Measurements from ENCODE around the gene IQCK. TPM values are rescaled to one million over a fixed set of nuclear protein-coding genes. Genes with fewer than 3 reads are reported as not detected.

The IQCK gene
- total RNA-seq, 1 donor from 2014 or later, result 19.2 TPM

DNA sequence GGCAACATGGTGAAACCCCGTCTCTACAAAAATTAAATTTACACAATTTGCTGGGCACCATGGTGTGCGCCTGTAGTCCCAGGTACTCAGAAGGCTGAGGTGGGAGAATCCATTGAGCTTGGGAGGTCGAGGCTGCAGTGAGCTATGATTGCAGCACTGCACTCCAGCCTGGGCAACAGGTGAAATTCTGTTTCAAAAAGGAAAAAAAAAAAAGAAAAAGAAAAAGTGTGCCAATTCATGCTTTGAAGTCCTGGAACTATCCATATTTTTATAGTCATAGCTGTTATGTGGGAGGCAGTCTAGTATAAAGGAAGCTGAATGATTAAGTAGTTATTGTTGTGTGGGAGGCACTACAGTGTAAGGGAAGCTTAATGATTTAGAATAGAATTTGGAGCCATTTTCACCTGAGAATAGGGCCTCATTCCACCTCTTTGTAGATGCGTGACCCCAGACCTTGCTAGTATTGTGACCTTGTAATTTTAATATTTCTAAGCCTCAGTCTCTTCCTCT lies 31.6 kb downstream of the IQCK start:
- H3K27me3 ChIP-seq, result no peaks in the 10 kb centered on the region
- H3K27ac ChIP-seq, result no peak overlapping the region
- H3K4me3 ChIP-seq, result no peak overlapping the region
- intact Hi-C loops (cut with DNase I), result no loop called here
- no peak for DNase-seq (ENCODE audit: extremely low spot score in 2 of 2)
- H3K4me1 ChIP-seq, result no peaks in the 10 kb centered on the region
- no peaks in the 10 kb centered on the region for H3K9me3 ChIP-seq
- H3K36me3 ChIP-seq, result no peaks in the 10 kb centered on the region
- no peak for TF ChIP-seq POLR2AphosphoS5 (IDR thresholded peaks at IDR 0.05; ENCODE audit: insufficient read depth in 1 of 2, low read depth in 1 of 2)

DNA sequence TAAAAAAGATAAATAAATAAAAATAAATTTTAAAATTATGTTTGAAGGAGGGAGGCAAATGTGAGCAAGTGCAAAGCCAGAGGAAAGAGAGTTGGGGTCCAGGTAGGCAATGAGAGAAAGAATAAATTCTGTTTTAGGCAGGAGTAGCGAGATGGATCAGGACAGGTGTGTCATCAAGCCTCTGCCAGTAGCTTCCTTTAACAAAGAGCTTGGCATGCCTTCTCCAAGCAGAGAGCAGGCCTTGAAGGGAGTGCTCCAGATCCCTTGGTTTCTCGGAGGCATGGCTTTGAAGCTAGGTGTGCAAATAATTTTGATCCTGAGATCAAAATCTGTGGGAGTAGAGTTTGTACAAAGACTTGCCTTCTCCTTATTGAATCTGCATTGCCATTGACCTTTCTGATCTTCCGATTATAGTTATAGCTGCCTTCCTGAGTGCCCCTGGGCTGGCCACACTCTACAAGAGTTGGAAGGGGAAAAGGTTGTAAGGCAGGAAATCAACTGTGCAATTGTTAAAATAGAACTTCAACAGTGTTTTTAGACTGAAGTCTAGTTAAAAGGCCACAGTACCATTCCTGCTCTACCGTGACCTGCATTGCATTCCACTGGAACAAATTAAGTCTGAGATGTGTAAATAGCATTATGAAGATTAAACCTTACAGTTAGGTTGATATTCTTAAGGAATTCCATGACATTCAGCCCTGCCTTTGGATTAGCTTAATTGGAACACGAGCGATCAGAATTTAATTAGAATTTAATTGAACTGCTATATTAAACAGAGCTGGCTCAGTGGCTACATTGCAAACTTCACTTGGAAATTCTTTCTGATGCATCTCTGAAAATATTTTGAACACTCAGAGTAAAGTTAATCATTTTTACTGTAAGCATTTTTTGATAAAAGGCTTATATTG lies 33.7 kb downstream of the IQCK start:
- Histone ChIP-seq H3K27ac (no peak overlapping the region), H3K4me3 (no peak overlapping the region), H3K4me1 (no peaks in the 10 kb centered on the region), H3K27me3 (no peaks in the 10 kb centered on the region), H3K36me3 (no peaks in the 10 kb centered on the region), H3K9me3 (no peaks in the 10 kb centered on the region)
- DNase-seq (ENCODE audit: extremely low spot score in 2 of 2), result no peak
- intact Hi-C loops (cut with DNase I), result no loop called here
- no peak for TF ChIP-seq POLR2AphosphoS5 (IDR thresholded peaks at IDR 0.05; ENCODE audit: insufficient read depth in 1 of 2, low read depth in 1 of 2)
- no peak for TF ChIP-seq POLR2A (IDR thresholded peaks at IDR 0.05)
- TF ChIP-seq, protein P1, sequence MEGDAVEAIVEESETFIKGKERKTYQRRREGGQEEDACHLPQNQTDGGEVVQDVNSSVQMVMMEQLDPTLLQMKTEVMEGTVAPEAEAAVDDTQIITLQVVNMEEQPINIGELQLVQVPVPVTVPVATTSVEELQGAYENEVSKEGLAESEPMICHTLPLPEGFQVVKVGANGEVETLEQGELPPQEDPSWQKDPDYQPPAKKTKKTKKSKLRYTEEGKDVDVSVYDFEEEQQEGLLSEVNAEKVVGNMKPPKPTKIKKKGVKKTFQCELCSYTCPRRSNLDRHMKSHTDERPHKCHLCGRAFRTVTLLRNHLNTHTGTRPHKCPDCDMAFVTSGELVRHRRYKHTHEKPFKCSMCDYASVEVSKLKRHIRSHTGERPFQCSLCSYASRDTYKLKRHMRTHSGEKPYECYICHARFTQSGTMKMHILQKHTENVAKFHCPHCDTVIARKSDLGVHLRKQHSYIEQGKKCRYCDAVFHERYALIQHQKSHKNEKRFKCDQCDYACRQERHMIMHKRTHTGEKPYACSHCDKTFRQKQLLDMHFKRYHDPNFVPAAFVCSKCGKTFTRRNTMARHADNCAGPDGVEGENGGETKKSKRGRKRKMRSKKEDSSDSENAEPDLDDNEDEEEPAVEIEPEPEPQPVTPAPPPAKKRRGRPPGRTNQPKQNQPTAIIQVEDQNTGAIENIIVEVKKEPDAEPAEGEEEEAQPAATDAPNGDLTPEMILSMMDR (IDR thresholded peaks at IDR 0.05), result no peak

DNA sequence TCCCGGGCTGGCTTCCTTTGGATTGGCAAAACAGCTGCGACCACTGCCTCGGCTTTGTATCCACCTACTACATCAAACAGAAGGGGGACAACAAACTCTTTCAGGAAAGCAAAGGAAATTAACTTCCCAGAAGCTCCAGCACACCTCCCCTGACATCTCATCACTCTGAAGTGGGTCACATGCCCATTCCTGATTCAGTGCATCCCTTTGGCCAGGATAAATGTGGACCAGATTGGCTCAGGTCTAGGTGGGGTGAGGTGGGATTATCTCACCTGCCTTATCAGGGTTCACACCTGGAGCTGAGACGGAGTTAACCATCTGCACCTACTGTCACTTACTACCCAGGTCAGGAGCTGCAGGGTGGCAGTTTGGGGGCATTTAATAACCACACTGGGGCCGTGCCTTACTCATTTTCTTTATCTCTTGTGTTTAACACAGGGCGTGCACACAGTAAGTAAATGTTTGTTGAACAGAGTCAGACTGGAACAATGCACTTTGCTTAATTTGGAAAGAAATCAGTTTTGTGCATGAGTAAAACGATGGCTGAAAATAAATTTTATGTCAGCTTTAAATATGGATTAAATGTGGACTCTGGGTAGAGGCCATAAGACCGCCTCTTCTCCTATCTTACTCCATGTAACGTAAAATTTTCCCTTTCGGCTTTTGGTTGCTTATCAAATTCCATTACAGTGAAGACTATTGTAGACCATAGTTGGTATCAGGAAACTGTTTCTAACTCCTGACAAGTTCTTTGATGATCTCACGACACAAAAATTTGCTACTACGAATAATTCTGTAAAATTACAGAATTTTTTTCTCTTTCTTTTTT lies 36.0 kb downstream of the IQCK start:
- no peaks in the 10 kb centered on the region for H3K9me3 ChIP-seq
- no peak for DNase-seq (ENCODE audit: extremely low spot score in 2 of 2)
- intact Hi-C loops (cut with DNase I), result no loop called here
- no peaks in the 10 kb centered on the region for H3K36me3 ChIP-seq
- TF ChIP-seq POLR2A (IDR thresholded peaks at IDR 0.05) (no peak), POLR2AphosphoS5 (IDR thresholded peaks at IDR 0.05; ENCODE audit: insufficient read depth in 1 of 2, low read depth in 1 of 2) (peak in 1 of 2 donors; percentile 8)
- H3K4me1 ChIP-seq, result peaks cover 9% of the 10 kb centered on the region
- no peak overlapping the region for H3K27ac ChIP-seq
- no peak overlapping the region for H3K4me3 ChIP-seq
- H3K27me3 ChIP-seq, result no peaks in the 10 kb centered on the region

DNA sequence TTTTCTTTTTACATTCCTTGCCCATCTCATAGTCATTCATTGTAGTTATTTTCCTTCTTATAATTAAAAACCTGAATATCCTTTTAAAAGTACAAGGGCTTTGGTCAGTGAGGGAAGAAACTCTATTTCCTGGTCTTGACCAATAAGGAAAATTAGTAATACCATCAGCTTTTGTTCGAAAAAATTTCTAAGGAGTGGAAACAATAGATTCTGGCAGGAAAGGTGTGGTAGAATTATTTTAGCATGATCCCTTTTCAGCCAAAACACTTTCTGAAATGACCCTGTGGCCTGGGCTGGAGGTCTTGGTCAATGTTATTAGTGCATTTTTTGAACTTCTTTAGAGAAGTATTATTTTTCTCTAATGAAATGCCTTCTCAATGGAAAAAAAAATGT lies 36.6 kb downstream of the IQCK start:
- intact Hi-C loops (cut with DNase I), result no loop called here
- H3K27me3 ChIP-seq, result no peaks in the 10 kb centered on the region
- TF ChIP-seq POLR2AphosphoS5 (IDR thresholded peaks at IDR 0.05; ENCODE audit: insufficient read depth in 1 of 2, low read depth in 1 of 2) (no peak), POLR2A (IDR thresholded peaks at IDR 0.05) (no peak)
- TF ChIP-seq, protein P1 (IDR thresholded peaks at IDR 0.05), result no peak
- no peak overlapping the region for H3K27ac ChIP-seq
- DNase-seq (ENCODE audit: extremely low spot score in 2 of 2), result no peak
- H3K36me3 ChIP-seq, result no peaks in the 10 kb centered on the region
- peaks cover 9% of the 10 kb centered on the region for H3K4me1 ChIP-seq
- H3K4me3 ChIP-seq, result no peak overlapping the region
- H3K9me3 ChIP-seq, result no peaks in the 10 kb centered on the region

DNA sequence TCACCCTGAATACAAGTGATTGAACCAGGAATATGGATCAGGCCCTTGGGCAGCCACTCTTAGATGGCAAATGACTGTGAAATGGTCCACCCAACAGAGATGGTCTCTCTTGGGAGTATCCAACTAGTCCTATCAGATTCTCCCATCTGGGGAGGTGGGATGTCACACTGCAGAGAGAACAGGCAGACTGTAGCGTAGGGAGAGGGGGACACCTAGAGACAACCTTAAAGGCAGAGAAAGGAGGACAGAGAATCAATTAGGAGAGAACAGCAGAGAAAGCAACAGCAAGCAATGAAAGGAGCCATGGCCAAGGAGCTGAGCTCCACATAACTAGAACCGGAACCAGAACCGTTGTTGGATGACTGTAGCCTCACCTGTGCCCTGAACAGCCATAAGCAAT lies 37.2 kb downstream of the IQCK start:
- DNase-seq (ENCODE audit: extremely low spot score in 2 of 2), result no peak
- no peaks in the 10 kb centered on the region for H3K36me3 ChIP-seq
- TF ChIP-seq, protein P1 (IDR thresholded peaks at IDR 0.05), result no peak
- TF ChIP-seq POLR2A (IDR thresholded peaks at IDR 0.05) (no peak), POLR2AphosphoS5 (IDR thresholded peaks at IDR 0.05; ENCODE audit: insufficient read depth in 1 of 2, low read depth in 1 of 2) (no peak)
- no peak overlapping the region for H3K4me3 ChIP-seq
- no peaks in the 10 kb centered on the region for H3K27me3 ChIP-seq
- H3K4me1 ChIP-seq, result peaks cover 9% of the 10 kb centered on the region
- no peaks in the 10 kb centered on the region for H3K9me3 ChIP-seq
- intact Hi-C loops (cut with DNase I), result no loop called here
- H3K27ac ChIP-seq, result no peak overlapping the region

Data from vagina (tissue), 2 donors.